Measurements from ENCODE around the gene IL20.

GRCh38 chr1:206834217-206834616, 31.2 kb upstream of the IL20 start:
- TF ChIP-seq CTCF (IDR thresholded peaks at IDR 0.05; ENCODE audit: low read depth, low read length) (no peak), EZH2phosphoT487 (IDR thresholded peaks at IDR 0.05; ENCODE audit: low read depth) (no peak)
